NOMO-1 (cell line): ENCODE results near the gene CLK2.
A peak's percentile ranks its signal among the peaks of the same experiment; 100 is the strongest.
"Not testable (repeated sequence)": the region's sequence is repeated elsewhere in the genome, so short reads cannot be mapped to it uniquely, and the experiment has no call there.

Experiments
- DNase-seq, 2 experiments: peaks; one replicate each; lab custom pipeline; 2025; ENCODE audit not compliant: unreplicated experiment in 2 of 2; lab: John Stamatoyannopoulos, UW

The CLK2 gene

GRCh38 chr1:155245163-155245524 is 28.2 kb downstream of the CLK2 start:
- DNase-seq, result no peak

- peak; percentile 96 to 98 for DNase-seq
Observed at GRCh38 chr1:155244368-155245162, 28.7 kb downstream of the CLK2 start.

- DNase-seq, result no peak
Observed at GRCh38 chr1:155242805-155243358, 30.4 kb downstream of the CLK2 start.

GRCh38 chr1:155241841-155242264 is 31.5 kb downstream of the CLK2 start:
- DNase-seq, result peak; percentile 64 to 79

GRCh38 chr1:155241069-155241679 is 32.1 kb downstream of the CLK2 start:
- peak; percentile 63 to 90 for DNase-seq

- no peak for DNase-seq
Observed at GRCh38 chr1:155236451-155236850, 36.9 kb downstream of the CLK2 start.

GRCh38 chr1:155235375-155235774 is 37.9 kb downstream of the CLK2 start:
- not testable (repeated sequence) for DNase-seq

GRCh38 chr1:155233502-155233901 is 39.8 kb downstream of the CLK2 start:
- not testable (repeated sequence) for DNase-seq

GRCh38 chr1:155232001-155232978 is 41.0 kb downstream of the CLK2 start:
- DNase-seq, result not testable (repeated sequence)

- DNase-seq, result not testable (repeated sequence)
Observed at GRCh38 chr1:155231302-155231701, 42.0 kb downstream of the CLK2 start.

- no peak for DNase-seq
Observed at GRCh38 chr1:155228096-155228427, 45.2 kb downstream of the CLK2 start.

- DNase-seq, result peak; percentile 96 to 99
Observed at GRCh38 chr1:155227261-155228095, 45.8 kb downstream of the CLK2 start.

- DNase-seq, result peak in 1 of 2 experiments; percentile 56
Observed at GRCh38 chr1:155226910-155227260, 46.4 kb downstream of the CLK2 start.

GRCh38 chr1:155226188-155226909 is 47.0 kb downstream of the CLK2 start:
- DNase-seq, result peak; percentile 92 to 96

GRCh38 chr1:155225404-155225759 is 47.9 kb downstream of the CLK2 start:
- DNase-seq, result not testable (repeated sequence)

- peak; percentile 24 to 72 for DNase-seq
Observed at GRCh38 chr1:155223047-155223446, 50.3 kb downstream of the CLK2 start.

- not testable (repeated sequence) for DNase-seq
Observed at GRCh38 chr1:155220211-155220965, 52.9 kb downstream of the CLK2 start.

- DNase-seq, result peak; percentile 42 to 75
Observed at GRCh38 chr1:155219592-155220031, 53.7 kb downstream of the CLK2 start.
